Coronary artery (tissue), 2 donors: ENCODE measurements around the gene ATAD3C.
"Not testable (repeated sequence)": the region's sequence is repeated elsewhere in the genome, so short reads cannot be mapped to it uniquely, and the experiment has no call there.

Experiments
- DNase-seq: peaks from one replicate; pipeline ENCODE4 v3.0.0-alpha.2; 2017; ENCODE audit warnings: low spot score
- H3K27ac ChIP-seq, 2 donors: fragments of 200-600 bp; sonication (generic); one replicate each; pipeline ENCODE4 v1.5.1; 2016 to 2019
- H3K4me3 ChIP-seq: fragments of 200-600 bp; sonication (generic); 2 replicates; pipeline ENCODE4 v1.5.1; 2016; ENCODE audit warnings: mild to moderate bottlenecking, moderate library complexity
- TF ChIP-seq, protein P1 (sequence below): fragments of 200-600 bp; sonication (generic); IDR thresholded peaks from one replicate; pipeline ENCODE4 v1.5.1; 2019; ENCODE audit warnings: antibody characterized with exemption

Gene ATAD3C

DNA sequence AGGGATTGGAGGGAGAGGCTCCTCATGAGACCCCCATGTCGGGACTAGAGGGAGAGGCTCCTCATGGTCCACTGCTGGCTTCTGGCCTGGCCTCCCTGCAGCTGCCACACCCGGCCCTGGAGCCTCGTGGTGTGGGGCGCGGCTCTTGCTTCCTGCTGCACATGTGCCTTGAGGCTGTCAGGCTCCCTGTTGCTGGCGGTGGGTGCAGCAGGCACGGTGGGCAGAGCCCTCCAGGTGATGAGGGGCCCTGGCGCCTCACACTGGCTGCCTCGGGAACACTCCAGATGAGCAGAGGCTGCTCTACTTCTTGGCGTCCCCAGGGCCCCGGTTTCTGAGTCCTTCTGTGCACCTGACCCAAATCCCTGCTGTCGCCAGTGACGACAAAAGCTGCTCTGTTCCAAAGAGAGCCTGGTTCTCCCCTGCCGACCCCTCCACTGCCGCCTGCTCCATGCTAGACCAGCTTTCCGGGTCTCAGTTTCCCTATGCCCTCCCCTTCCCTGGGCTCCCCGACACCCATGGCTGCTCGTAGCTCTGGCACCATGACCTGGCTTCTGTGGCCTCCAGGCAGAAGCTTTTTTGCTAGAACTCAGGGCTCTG lies 12.3 kb downstream of the ATAD3C start:
- TF ChIP-seq, protein P1, sequence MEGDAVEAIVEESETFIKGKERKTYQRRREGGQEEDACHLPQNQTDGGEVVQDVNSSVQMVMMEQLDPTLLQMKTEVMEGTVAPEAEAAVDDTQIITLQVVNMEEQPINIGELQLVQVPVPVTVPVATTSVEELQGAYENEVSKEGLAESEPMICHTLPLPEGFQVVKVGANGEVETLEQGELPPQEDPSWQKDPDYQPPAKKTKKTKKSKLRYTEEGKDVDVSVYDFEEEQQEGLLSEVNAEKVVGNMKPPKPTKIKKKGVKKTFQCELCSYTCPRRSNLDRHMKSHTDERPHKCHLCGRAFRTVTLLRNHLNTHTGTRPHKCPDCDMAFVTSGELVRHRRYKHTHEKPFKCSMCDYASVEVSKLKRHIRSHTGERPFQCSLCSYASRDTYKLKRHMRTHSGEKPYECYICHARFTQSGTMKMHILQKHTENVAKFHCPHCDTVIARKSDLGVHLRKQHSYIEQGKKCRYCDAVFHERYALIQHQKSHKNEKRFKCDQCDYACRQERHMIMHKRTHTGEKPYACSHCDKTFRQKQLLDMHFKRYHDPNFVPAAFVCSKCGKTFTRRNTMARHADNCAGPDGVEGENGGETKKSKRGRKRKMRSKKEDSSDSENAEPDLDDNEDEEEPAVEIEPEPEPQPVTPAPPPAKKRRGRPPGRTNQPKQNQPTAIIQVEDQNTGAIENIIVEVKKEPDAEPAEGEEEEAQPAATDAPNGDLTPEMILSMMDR, result no peak
- Histone ChIP-seq H3K4me3 (no peak overlapping the region), H3K27ac (no peak overlapping the region)
- no peak for DNase-seq

- no peak overlapping the region for H3K4me3 ChIP-seq
- no peak overlapping the region for H3K27ac ChIP-seq
- DNase-seq, result no peak
- TF ChIP-seq, protein P1, result no peak
These were observed 13.0 kb downstream of the ATAD3C start for GRCh38 chr1:1462318-1462966.

DNA sequence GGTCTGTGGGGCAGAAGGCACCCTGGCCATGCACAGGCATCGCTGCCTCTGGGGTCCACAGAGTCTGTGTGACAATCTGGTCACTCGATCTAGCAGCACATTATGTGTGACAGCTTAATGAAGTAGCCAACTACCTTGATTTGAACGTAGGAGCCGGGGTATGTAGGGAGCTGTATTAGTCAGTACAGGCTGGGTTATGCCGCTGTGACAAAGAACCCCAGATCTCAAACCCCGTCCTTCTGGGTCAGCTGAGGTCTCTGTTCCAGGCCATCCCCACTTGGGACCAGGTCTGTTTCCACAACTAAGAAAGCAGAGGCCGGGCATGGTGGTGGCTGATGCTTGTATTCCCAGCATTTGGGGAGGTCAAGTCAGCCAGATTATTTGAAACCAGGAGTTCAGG lies 13.8 kb downstream of the ATAD3C start:
- no peak overlapping the region for H3K4me3 ChIP-seq
- H3K27ac ChIP-seq, result no peak overlapping the region
- no peak for DNase-seq
- TF ChIP-seq, protein P1, result no peak

DNA sequence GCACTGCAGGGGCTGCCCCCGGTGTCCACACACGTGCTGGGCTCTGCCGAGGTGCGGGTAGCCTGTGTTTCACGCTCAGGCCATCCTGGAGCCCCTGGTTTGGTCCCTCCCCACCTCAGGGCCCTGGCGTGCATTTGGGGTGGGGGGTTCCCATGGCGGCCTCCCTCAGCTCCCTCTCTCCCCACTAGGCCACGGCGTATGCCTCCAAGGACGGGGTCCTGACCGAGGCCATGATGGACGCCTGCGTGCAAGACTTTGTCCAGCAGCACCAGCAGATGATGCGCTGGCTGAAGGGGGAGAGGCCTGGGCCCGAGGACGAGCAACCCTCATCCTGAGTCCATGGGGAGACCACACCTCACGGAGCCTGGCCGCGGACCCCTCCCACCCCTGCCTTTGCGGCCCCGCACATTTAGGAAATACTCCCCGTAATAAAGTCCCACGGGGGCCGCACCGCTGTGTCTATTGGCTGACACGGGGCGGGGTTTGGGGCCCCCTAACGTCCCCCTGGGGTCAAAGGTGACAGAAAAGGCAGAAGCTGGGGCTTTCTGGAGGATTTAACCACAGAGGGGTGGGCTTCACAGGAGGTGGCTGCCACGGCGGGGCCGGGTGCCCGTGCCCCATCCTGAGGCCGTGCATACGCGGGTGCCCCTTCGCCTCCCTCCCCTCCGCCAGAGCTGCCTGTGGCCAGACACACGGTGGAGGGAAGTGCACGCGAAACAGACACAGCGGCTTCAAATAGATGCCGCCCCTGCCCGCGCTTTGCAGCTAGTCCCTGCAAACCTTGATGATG lies 18.9 kb downstream of the ATAD3C start:
- H3K4me3 ChIP-seq, H3K27ac ChIP-seq, DNase-seq: not testable (repeated sequence)

DNA sequence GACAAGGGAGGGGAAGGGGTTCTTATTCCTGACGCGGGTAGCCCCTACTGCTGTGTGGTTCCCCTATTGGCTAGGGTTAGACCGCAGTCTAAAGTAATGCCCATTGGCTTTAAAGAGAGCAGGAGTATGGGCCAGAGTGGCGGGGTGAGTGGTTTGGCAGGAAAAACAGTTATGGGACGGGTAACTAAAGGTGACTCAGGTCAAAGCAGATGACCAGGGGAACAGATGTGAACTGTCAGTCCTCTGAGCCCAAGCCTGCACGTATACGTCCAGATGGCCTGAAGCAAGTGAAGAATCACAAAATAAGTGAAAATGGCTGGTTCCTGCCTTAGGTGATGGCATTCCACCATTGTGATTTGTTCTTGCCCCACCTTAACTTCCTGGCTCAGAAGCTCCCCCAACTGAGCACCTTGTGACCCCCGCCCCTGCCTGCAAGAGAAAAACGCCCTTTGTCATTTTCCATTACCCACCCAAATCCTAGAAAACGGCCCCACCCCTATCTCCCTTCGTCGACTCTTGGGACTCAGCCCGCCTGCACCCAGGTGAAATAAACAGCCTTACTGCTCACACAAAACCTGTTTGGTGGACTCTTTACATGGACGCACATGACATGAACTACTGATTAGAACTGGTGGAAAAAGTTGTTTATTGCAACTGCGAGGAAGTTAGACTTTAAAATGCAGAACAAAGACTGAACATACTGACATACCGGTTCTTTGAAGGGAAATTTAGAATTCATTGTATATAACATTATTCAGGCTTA lies 21.3 kb downstream of the ATAD3C start:
- TF ChIP-seq, protein P1, result no peak
- Histone ChIP-seq H3K27ac (peak overlapping the region; percentile 71 to 90), H3K4me3 (peak overlapping the region; percentile 93)
- no peak for DNase-seq

DNA sequence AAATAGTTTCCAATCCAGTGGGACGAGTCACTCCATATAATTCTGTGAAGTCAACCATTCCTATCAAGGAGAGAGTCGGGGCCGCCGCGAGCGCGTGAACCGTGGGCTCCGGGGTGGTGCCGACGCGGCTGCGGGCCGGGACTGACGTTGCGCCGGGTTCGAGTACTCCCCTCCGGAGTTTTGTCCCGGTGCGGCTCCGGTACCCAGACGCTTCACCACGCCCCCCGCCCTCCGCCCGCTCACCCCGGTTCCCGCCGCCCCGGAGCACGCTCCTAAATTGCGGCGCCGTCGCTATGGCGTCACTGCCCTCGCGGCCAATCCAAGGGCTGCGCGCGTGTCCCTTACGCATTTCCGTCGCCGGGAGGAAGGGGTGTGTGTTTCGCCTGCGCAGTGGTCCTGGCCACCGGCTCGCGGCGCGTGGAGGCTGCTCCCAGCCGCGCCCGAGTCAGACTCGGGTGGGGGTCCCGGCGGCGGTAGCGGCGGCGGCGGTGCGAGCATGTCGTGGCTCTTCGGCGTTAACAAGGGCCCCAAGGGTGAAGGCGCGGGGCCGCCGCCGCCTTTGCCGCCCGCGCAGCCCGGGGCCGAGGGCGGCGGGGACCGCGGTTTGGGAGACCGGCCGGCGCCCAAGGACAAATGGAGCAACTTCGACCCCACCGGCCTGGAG lies 22.0 kb downstream of the ATAD3C start, which contains the start of gene ATAD3B:
ATAD3B (plus strand) TSS at position 377 of the 664 bp plus-strand sequence; CDS start at position 497, 120 bp downstream.
- peak within 1 kb of the TSS; percentile 93 for H3K4me3 ChIP-seq
- DNase-seq, result peak; percentile 94
- H3K27ac ChIP-seq, result peak within 1 kb of the TSS; percentile 71 to 90
- TF ChIP-seq, protein P1, result no peak

GRCh38 chr1:1472053-1472876 lies 22.8 kb downstream of the ATAD3C start:
- DNase-seq, H3K27ac ChIP-seq: not testable (repeated sequence)
- H3K4me3 ChIP-seq, result peak overlapping the region; percentile 93

DNA sequence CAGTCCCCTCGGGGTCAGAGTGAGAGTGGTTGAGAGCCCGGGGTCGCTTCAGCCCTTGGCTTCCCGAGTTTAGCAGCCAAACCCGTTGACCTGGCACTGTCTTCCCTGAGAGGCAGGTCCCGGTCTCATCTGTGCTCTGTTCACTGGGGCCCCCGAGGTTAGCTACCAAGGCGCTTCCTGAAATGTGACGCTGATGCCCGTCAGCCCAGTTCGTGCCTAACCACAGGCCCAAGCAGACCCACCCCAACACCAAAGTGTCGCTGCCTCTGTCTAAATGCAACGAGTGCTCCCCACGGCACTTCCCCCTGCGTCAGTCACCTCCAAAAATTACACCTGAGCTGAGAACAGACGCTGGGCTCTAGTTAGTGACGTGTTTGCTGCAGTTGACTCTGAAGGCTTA lies 26.5 kb downstream of the ATAD3C start:
- not testable (repeated sequence) for DNase-seq, H3K4me3 ChIP-seq, H3K27ac ChIP-seq
